Measurements from ENCODE around the gene SLC24A5.
A peak's percentile ranks its signal among the peaks of the same experiment; 100 is the strongest.

SLC24A5 gene

DNA sequence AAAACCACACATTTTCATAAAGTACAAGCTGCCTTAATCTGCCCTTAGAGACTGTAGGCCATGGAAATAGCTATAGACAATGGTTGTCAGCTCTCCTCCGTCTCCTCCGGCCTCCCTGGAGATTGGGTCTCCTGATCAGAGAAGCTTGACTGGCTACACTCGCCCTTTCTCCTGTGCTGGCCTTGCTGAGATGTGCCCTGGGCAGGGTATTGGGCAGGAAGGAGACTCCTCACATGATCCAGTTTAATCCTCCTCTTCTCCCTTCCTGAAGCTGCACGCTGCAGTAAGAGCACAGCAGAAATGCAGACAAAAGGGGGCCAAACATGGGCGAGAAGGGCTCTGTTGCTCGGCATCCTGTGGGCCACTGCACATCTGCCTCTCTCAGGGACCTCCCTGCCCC lies at the start of gene SLC24A5:
TSS of gene SLC24A5 (plus strand) at position 246 of the 400 bp plus-strand sequence. CDS start at position 301, 55 bp downstream.
- no peak for TF ChIP-seq CTCF (IDR thresholded peaks at IDR 0.05; ENCODE audit: low read depth, low read length)
- no peak for DNase-seq (ENCODE audit: extremely low read depth, low read depth)

- no peak for DNase-seq (ENCODE audit: extremely low read depth, low read depth)
- TF ChIP-seq CTCF (IDR thresholded peaks at IDR 0.05; ENCODE audit: low read depth, low read length), result no peak
Measured at GRCh38 chr15:48072941-48073340, 47.8 kb upstream of the SLC24A5 start.

GRCh38 chr15:48073881-48074280 lies 46.9 kb upstream of the SLC24A5 start:
- no peak for TF ChIP-seq CTCF (IDR thresholded peaks at IDR 0.05; ENCODE audit: low read depth, low read length)
- no peak for DNase-seq (ENCODE audit: extremely low read depth, low read depth)

- DNase-seq (ENCODE audit: extremely low read depth, low read depth), result no peak
- TF ChIP-seq CTCF (IDR thresholded peaks at IDR 0.05; ENCODE audit: low read depth, low read length), result no peak
Measured at GRCh38 chr15:48076454-48076853, 44.3 kb upstream of the SLC24A5 start.

DNA sequence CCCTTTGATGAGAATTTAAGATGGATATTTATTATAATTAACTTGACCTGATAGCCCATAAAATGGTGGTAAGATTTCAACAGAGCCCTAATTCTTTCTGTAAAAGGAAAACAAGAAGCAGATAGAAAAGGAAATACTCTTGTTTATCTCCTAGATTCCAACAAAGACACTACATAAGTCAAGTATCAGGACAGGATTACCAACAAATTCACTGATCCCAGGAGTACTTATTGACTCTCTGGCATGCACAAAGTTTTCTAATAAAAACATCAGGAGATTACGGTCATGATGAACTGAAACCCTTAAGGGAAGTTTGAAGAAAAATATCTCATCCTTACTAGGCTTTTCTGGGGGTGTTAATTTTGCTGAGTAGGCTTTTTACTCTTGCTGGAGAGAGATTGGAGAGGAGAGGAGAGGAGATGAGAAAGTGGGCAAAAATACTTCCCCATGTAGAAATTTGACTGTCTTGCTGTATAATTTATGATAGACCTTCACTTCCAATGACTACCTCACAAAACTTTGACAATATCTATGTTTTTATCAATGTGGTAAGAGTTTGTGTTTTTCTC lies 43.1 kb upstream of the SLC24A5 start:
- no peak for TF ChIP-seq CTCF (IDR thresholded peaks at IDR 0.05; ENCODE audit: low read depth, low read length)
- no peak for DNase-seq (ENCODE audit: extremely low read depth, low read depth)

DNA sequence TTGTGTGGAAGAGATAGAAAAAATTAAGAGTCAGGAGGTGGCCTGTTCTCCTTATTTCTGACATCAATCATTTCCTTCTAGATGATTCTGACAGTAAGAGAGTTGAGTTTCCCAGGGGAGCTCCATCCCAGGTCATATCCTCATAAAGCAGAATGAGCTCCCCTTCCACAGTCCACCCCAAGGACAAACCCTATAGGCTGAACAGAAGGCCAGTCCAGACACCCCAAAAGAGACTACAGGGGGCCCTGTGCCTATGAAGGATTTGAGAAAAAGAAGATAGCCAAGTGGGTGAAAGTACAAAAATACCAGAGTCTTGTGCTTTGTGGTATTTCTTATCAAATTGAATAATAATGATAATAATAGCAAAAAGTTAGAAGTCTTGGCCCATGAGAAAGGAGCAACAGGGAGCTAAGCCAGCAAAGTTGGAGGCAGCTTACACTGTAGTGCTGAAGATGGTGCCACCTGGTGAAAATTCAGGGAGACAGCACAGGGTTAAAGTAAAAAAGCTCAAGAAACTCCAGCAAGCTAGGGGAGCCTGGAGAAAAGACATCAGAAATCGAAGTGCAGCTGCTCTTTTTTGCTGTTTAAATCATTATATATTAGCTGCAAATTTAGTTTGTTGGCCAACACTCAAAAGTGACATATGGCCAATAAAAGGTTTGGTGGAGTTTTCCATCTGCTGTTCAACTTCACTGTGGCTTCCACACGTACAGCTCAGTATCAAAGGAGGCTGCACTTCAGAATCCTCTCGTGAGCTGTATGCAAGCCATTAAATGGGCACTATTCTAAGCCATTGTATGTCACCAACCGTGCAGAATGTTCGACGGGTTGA lies 35.8 kb upstream of the SLC24A5 start:
- peak; percentile 31 for TF ChIP-seq CTCF (IDR thresholded peaks at IDR 0.05; ENCODE audit: low read depth, low read length)
- DNase-seq (ENCODE audit: extremely low read depth, low read depth), result no peak

DNA sequence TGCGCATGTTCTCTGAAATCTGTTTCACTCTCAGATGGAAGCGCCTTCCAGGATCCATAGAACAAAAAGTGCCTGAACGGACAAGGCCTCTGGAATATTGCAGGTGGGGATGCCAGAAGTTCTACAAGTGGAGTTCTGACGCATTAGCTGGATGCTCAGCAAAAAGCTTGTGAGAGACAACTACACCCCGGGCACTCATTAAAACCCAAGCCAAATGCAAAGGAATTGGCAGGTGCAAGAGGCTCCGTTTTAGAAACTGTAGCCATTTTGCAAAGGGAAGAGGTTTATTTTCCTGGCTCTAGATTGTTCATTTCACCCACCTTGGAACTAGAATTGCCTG lies 35.2 kb upstream of the SLC24A5 start:
- no peak for TF ChIP-seq CTCF (IDR thresholded peaks at IDR 0.05; ENCODE audit: low read depth, low read length)
- DNase-seq (ENCODE audit: extremely low read depth, low read depth), result no peak

Data from AG09319 (cell line).